Globus pallidus (tissue), 1 donor: ENCODE results near the gene TOX2.
A peak's percentile ranks its signal among the peaks of the same experiment; 100 is the strongest.

ENCODE experiments used
- DNase-seq: peaks from one replicate; pipeline ENCODE4 v3.0.0-alpha.2; 2015; ENCODE audit warnings: low spot score

TOX2 gene, protein sequence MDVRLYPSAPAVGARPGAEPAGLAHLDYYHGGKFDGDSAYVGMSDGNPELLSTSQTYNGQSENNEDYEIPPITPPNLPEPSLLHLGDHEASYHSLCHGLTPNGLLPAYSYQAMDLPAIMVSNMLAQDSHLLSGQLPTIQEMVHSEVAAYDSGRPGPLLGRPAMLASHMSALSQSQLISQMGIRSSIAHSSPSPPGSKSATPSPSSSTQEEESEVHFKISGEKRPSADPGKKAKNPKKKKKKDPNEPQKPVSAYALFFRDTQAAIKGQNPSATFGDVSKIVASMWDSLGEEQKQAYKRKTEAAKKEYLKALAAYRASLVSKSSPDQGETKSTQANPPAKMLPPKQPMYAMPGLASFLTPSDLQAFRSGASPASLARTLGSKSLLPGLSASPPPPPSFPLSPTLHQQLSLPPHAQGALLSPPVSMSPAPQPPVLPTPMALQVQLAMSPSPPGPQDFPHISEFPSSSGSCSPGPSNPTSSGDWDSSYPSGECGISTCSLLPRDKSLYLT

GRCh38 chr20:43914311-43915210 lies at the start of gene TOX2:
TSS of gene TOX2 (plus strand) at chr20:43914852. CDS start at chr20:43914892, 40 bp downstream.
- DNase-seq, result no peak

DNA sequence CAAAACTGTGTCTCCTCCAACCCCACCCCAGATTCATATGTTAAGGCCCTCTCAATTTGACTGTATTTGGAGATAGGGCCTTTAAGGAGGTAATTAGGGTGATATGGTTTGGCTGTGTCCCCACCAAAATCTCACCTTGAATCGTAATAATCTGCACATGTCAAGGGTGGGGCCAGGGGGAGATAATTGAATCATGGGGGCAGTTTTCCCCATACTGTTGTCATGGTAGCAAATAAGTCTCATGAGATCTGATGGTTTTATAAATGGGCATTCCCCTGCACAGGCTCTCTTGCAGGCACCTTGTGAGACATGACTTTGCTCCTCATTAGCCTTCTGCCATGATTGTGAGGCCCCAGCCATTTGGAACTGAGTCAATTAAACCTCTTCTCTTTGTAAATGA lies 46.6 kb upstream of the TOX2 start:
- DNase-seq, result no peak

DNA sequence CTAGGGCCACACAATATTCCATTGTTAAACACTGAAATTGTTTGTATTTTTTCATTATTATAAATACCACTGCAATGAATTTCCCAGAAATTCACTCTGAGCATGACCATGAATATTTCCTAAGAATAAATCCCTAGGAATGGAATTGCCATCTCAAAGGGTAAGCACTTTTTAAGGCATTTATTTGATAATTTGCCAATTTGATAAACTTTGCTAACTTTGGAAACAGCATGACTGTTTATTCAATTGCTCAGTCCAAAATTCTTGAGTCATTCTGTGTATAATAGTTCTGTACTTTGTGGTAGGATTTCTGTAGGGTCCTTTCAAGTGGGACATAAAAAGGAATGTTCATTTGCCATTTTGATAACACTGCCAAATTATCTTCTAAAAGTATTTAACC lies 44.2 kb upstream of the TOX2 start:
- no peak for DNase-seq

DNA sequence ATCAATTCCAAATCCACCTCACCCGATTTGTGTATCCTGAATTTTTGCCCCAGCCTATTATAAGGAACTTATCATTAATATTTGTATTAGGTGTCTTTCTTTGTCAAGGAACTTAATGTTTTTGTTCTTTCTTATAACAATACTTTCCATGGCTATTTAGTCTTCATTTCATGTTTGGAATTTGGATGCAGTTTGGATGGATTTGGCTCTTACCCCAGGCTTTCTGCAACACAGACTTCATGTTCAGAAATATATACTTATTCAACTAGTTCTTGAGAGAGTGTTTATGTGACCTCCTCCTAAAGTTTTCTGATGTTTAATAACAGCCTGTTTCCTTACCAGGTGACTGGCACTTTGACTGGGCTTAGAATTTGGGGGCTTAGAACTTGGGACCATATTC lies 35.9 kb upstream of the TOX2 start:
- DNase-seq, result no peak

DNA sequence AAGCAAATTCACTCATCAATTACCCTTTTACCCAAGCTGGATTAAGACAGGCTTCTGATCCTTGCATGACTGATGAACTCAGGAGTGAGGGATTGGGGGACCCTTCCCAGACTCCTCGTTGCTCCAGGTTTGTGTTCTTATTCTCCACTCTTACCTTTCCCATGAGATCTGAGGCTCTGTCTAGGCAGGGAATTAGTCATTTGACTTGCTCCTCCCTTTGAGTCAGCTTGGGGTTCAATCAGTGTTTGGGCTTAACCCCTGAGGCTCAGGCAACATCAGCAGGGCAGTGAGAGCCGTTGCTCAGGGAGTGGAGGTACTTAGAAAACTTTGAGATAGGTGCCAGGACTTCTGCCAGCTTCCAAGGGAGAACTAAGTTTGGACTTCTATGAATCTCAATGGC lies 20.7 kb upstream of the TOX2 start:
- no peak for DNase-seq

GRCh38 chr20:43894491-43894890 lies 20.2 kb upstream of the TOX2 start:
- DNase-seq, result no peak

GRCh38 chr20:43895235-43895634 lies 19.4 kb upstream of the TOX2 start:
- no peak for DNase-seq

DNA sequence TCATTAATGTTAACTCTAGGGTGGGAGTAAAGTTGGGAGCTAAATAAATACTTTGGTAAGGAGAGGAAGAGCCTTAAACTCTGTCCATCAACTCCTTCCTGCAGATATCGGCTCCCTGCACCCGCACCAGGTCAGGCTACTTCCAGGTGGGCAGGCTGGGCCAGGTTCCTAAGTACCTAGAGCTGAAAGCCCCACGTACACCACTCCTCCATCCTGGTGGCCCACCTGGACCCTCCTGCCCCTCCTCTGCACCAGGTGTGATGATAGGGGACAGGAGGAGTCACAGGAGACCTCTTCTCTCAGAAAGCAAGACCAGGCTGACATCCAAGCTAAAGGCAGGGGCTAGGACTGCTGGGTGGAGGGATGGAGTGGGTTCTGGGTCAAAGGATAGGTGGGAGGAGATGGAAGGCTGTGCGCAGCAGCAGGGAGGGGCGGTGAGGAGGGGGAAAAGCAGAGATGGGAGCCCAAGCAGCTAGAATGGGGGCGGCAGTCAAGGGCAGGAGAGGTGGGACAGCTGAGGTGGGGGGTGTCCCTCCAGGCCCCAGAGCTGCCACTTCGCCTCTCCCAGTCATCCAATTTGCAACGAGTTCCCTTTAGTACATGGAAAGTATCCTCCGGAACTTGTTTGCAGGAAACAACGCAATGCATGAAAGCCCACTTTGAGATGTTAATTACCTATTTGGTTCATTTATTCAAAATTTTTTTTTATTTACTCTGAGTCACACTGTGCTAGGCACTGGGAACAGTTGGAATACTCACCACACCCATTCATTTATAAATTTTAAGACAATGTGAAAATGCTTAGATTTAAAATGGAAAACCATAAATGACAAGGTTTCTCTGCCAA lies 15.2 kb upstream of the TOX2 start:
- DNase-seq, result no peak

GRCh38 chr20:43900121-43900466 lies 14.6 kb upstream of the TOX2 start:
- DNase-seq, result no peak

- no peak for DNase-seq
Observed at GRCh38 chr20:43900496-43900895, 14.2 kb upstream of the TOX2 start.

DNA sequence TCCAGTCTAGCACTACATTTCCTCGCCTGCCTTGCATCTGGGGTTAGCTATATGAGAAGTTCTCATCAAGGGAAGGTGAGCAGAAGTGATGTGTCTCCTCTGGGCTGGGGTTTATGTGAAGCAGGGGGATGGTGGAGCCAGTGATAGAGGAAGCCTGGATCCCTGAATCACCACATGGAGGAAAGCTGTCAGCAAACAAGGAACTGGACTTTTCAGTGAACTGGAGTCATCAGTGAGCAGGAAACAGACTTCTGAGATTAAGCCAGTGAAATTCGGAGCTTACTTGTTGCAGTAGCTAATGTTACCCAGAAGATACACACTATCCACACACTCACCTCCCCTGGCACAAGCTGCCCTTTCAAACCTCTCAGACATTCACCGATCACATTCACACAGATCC lies 13.4 kb upstream of the TOX2 start:
- no peak for DNase-seq

DNA sequence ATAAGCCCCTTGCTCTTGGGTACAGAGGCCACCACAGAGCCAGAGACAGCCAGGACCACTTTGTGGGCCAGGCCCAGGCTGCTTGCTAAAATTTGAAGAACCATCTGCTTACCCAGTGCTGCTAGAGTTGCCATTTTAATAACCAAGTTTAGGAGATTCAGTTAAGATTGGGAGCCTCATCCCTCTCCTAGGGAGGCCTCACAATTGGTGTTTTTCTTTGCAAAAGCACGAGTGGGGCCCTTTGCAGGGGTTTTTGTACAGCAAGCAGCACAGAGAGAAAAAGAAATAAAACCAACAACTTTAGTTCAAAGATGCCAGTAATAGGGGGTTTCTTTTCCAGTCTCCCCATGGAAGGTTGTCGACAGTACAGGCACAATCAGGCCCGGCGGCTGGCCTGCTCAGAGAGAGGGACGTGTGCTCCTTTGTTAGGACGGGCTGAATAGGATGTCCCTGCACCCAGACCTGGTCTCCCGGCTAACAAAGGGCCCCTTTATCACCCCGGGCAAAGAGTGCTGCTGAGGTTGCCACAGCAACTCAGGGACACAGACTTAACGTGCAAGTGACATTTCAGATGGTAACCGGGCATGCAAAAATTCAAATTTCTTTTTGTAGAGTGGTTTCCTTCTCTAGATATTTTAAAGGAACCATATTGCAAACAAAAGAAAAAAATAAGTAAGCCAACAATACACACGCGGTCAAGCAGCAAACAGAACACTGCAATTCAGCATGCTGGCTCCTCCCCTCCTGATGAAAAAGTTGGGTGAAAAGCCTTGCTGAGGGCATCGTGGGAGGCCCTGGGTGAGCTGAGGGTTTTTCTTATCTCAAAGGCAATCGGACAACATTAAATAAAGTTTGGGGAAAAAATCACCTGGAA lies 10.5 kb upstream of the TOX2 start:
- DNase-seq, result peak; percentile 43

- no peak for DNase-seq
Observed at GRCh38 chr20:43904827-43905177, 9.8 kb upstream of the TOX2 start.

GRCh38 chr20:43906505-43907034 lies 8.1 kb upstream of the TOX2 start:
- DNase-seq, result no peak

GRCh38 chr20:43909211-43909610 lies 5.4 kb upstream of the TOX2 start:
- no peak for DNase-seq

GRCh38 chr20:43909720-43910119 lies 4.9 kb upstream of the TOX2 start:
- DNase-seq, result no peak

DNA sequence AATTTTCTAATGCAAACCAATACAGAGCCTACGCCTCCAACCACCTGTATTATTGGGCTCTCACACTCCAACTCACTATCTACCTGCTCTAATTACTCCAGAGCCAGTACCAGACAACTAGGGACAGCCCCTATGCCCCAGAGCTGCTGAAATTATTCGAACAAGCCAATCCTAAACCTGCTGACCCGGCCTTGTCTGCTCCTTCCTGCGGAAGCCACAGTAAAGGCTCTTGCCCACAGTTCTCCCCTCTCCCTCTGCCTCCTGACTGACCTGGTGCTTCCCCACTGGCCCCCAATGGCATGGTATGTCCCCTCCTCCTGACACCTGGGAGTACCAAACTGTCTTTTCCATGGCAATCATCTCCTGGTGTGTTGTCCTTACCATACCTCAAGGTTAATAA lies 4.1 kb upstream of the TOX2 start:
- no peak for DNase-seq

- DNase-seq, result no peak
Observed at GRCh38 chr20:43911066-43911465, 3.6 kb upstream of the TOX2 start.

- DNase-seq, result no peak
Observed at GRCh38 chr20:43913291-43914025, 1.2 kb upstream of the TOX2 start.
